OCI-LY1 (cell line): ENCODE measurements around the gene AQR.

ENCODE experiments used
- EZH2 ChIP-seq: fragments of 200-600 bp; sonication (generic), shearing (Covaris generic); IDR thresholded peaks from 2 replicates; pipeline ENCODE4 v1.8.0; 2017; ENCODE audit warnings: borderline replicate concordance, mixed run types, mild to moderate bottlenecking, antibody characterized with exemption, low read length, moderate library complexity, mixed read lengths
- TF ChIP-seq, protein P1 (sequence below): fragments of 200-600 bp; sonication (generic), shearing (Covaris generic); IDR thresholded peaks from 2 replicates; pipeline ENCODE4 v1.5.1; 2017; ENCODE audit warnings: mild to moderate bottlenecking, antibody characterized with exemption, low read length, moderate library complexity, mixed read lengths

DNA sequence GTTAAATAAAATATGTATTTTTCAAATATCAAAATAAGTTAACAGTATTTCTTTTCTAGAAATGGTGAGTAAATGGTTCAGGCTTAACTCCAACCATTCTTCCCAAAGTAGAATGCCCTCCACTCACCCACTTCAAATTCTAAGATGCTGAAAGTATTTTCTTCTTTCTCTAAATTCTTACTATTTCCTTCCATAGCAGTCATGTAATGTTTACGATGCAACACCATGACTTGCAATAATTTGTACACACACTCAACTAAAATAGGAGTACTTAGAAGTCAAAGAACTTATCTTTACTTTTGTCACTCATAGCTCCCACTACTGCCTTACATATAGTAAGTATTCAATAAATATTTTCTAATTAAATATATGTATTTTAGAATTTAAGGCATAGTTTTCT, 65.0 kb downstream of the AQR start:
- TF ChIP-seq EZH2 = no peak
- TF ChIP-seq, protein P1, sequence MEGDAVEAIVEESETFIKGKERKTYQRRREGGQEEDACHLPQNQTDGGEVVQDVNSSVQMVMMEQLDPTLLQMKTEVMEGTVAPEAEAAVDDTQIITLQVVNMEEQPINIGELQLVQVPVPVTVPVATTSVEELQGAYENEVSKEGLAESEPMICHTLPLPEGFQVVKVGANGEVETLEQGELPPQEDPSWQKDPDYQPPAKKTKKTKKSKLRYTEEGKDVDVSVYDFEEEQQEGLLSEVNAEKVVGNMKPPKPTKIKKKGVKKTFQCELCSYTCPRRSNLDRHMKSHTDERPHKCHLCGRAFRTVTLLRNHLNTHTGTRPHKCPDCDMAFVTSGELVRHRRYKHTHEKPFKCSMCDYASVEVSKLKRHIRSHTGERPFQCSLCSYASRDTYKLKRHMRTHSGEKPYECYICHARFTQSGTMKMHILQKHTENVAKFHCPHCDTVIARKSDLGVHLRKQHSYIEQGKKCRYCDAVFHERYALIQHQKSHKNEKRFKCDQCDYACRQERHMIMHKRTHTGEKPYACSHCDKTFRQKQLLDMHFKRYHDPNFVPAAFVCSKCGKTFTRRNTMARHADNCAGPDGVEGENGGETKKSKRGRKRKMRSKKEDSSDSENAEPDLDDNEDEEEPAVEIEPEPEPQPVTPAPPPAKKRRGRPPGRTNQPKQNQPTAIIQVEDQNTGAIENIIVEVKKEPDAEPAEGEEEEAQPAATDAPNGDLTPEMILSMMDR = no peak
